Measurements from ENCODE around the gene UBE3B.

Gene UBE3B

GRCh38 chr12:109551108-109551507, 73.7 kb downstream of the UBE3B start:
- no peak overlapping the region for H3K14ac ChIP-seq (ENCODE audit: low read length in 2 of 2)
- no peak overlapping the region for H2AK5ac ChIP-seq (ENCODE audit: low read length, severe bottlenecking)
- no peak overlapping the region for H3K9ac ChIP-seq (ENCODE audit: low read length)
- peaks cover 36 to 88% of the 10 kb centered on the region in 2 experiments for H3K27me3 ChIP-seq (ENCODE audit: control insufficient read depth in 1 of 2, insufficient read depth in 1 of 2, low read length in 2 of 2)
- H4K8ac ChIP-seq (ENCODE audit: low read length), result no peak overlapping the region
- no peak overlapping the region for H4K91ac ChIP-seq (ENCODE audit: low read length)
- DNase-seq, result no peak
- no peak overlapping the region for H3K27ac ChIP-seq (ENCODE audit: low read length, poor library complexity, severe bottlenecking)
- no peaks in the 10 kb centered on the region for H3K79me1 ChIP-seq (replicated peaks; ENCODE audit: low read length, poor library complexity, severe bottlenecking)
- no peaks in the 10 kb centered on the region for H3K36me3 ChIP-seq (ENCODE audit: control insufficient read depth in 1 of 2, insufficient read depth in 2 of 2, low read depth in 1 of 2, low read length in 2 of 2)
- H3K4me1 ChIP-seq (ENCODE audit: control insufficient read depth, insufficient read depth, low read depth, low read length), result peaks cover 7% of the 10 kb centered on the region
- H2BK15ac ChIP-seq (ENCODE audit: low read depth, poor library complexity, severe bottlenecking), result peak overlapping the region; percentile 26
- H3K9me3 ChIP-seq (ENCODE audit: control insufficient read depth, low read length), result no peaks in the 10 kb centered on the region
- H2BK12ac ChIP-seq (ENCODE audit: low read length in 2 of 2), result no peak overlapping the region
- no peak overlapping the region for H3K4me2 ChIP-seq (ENCODE audit: low read length, poor library complexity, severe bottlenecking)
- H3K23ac ChIP-seq (ENCODE audit: low read length in 2 of 2), result no peak overlapping the region
- H3K18ac ChIP-seq (ENCODE audit: low read depth in 1 of 2, low read length in 2 of 2), result no peak overlapping the region
- no peak overlapping the region for H3K4ac ChIP-seq (ENCODE audit: low read depth in 1 of 2, low read length in 2 of 2)
- no peak overlapping the region for H3K4me3 ChIP-seq (ENCODE audit: insufficient read depth in 1 of 2, low read depth in 1 of 2, low read length in 2 of 2)
- no peak overlapping the region for H2AFZ ChIP-seq (ENCODE audit: low read depth, low read length)
- no peak overlapping the region for H2BK5ac ChIP-seq (ENCODE audit: low read depth, low read length, poor library complexity, severe bottlenecking)
- WGBS, result 95% methylated on average over 6 of the region's 6 CpGs
- no peak overlapping the region for H2BK120ac ChIP-seq (ENCODE audit: low read depth, low read length)

DNA sequence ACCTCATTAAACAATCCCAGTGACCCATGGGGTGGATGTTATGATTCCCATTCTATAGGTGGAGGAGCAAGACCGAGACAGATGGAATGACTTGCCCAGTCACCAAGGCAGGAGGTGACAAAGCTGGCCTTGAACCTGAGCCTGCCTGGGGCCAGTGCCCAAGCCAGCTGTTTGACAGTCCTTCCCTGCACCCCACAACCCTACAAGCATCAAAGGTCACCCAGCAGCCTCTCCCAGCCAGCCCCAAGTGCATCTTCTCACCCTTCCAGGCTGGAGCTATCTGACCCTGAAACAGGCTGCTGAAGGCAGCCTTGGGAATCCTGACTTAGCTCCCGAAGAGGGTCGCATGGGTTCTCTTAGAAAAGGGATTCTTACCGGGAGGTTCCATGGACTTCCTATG, 75.5 kb downstream of the UBE3B start:
- no peak overlapping the region for H4K8ac ChIP-seq (ENCODE audit: low read length)
- no peak overlapping the region for H2BK5ac ChIP-seq (ENCODE audit: low read depth, low read length, poor library complexity, severe bottlenecking)
- no peak overlapping the region for H3K9ac ChIP-seq (ENCODE audit: low read length)
- no peak overlapping the region for H3K27ac ChIP-seq (ENCODE audit: low read length, poor library complexity, severe bottlenecking)
- no peaks in the 10 kb centered on the region for H3K79me1 ChIP-seq (replicated peaks; ENCODE audit: low read length, poor library complexity, severe bottlenecking)
- H3K4me1 ChIP-seq (ENCODE audit: control insufficient read depth, insufficient read depth, low read depth, low read length), result peaks cover 14% of the 10 kb centered on the region
- H2BK120ac ChIP-seq (ENCODE audit: low read depth, low read length), result no peak overlapping the region
- no peak overlapping the region for H3K4me3 ChIP-seq (ENCODE audit: insufficient read depth in 1 of 2, low read depth in 1 of 2, low read length in 2 of 2)
- no peak for DNase-seq
- no peak overlapping the region for H2AK5ac ChIP-seq (ENCODE audit: low read length, severe bottlenecking)
- H3K36me3 ChIP-seq (ENCODE audit: control insufficient read depth in 1 of 2, insufficient read depth in 2 of 2, low read depth in 1 of 2, low read length in 2 of 2), result peaks cover 6% of the 10 kb centered on the region in 2 experiments
- H3K14ac ChIP-seq (ENCODE audit: low read length in 2 of 2), result no peak overlapping the region
- H2BK12ac ChIP-seq (ENCODE audit: low read length in 2 of 2), result no peak overlapping the region
- H3K4ac ChIP-seq (ENCODE audit: low read depth in 1 of 2, low read length in 2 of 2), result no peak overlapping the region
- no peak overlapping the region for H4K91ac ChIP-seq (ENCODE audit: low read length)
- no peak overlapping the region for H3K4me2 ChIP-seq (ENCODE audit: low read length, poor library complexity, severe bottlenecking)
- H3K9me3 ChIP-seq (ENCODE audit: control insufficient read depth, low read length), result no peaks in the 10 kb centered on the region
- no peak overlapping the region for H3K23ac ChIP-seq (ENCODE audit: low read length in 2 of 2)
- 83% methylated on average over 4 of the region's 4 CpGs for WGBS
- no peak overlapping the region for H3K18ac ChIP-seq (ENCODE audit: low read depth in 1 of 2, low read length in 2 of 2)
- no peak overlapping the region for H2AFZ ChIP-seq (ENCODE audit: low read depth, low read length)
- H3K27me3 ChIP-seq (ENCODE audit: control insufficient read depth in 1 of 2, insufficient read depth in 1 of 2, low read length in 2 of 2), result peaks cover 29 to 72% of the 10 kb centered on the region in 2 experiments
- no peak overlapping the region for H2BK15ac ChIP-seq (ENCODE audit: low read depth, poor library complexity, severe bottlenecking)

DNA sequence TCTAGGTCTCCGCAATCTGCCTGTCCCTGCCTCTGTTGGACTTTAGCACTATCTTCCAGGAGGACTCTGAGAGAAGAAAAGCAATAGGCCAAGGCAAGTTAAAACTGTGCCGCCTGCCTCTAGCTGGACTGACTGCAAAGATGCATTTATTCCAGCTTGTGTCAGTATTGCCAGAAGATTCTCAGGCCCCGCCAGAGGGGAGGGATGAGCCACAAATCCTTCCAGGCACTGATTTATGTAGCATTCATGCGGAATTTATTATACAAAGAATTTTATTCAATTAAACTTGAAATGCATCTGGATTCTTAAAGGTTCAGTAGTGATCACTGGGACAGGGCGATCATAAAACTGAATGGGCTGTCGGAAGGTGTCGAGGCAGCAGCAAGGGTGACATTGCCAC, 76.0 kb downstream of the UBE3B start:
- Histone ChIP-seq H3K27me3 (ENCODE audit: control insufficient read depth in 1 of 2, insufficient read depth in 1 of 2, low read length in 2 of 2) (peaks cover 24 to 67% of the 10 kb centered on the region in 2 experiments), H3K18ac (ENCODE audit: low read depth in 1 of 2, low read length in 2 of 2) (no peak overlapping the region), H2BK5ac (ENCODE audit: low read depth, low read length, poor library complexity, severe bottlenecking) (no peak overlapping the region), H3K4ac (ENCODE audit: low read depth in 1 of 2, low read length in 2 of 2) (no peak overlapping the region), H3K36me3 (ENCODE audit: control insufficient read depth in 1 of 2, insufficient read depth in 2 of 2, low read depth in 1 of 2, low read length in 2 of 2) (peaks cover 6% of the 10 kb centered on the region in 2 experiments), H2BK12ac (ENCODE audit: low read length in 2 of 2) (no peak overlapping the region), H3K14ac (ENCODE audit: low read length in 2 of 2) (no peak overlapping the region), H3K4me3 (ENCODE audit: insufficient read depth in 1 of 2, low read depth in 1 of 2, low read length in 2 of 2) (no peak overlapping the region), H3K4me2 (ENCODE audit: low read length, poor library complexity, severe bottlenecking) (no peak overlapping the region), H4K91ac (ENCODE audit: low read length) (no peak overlapping the region), H3K27ac (ENCODE audit: low read length, poor library complexity, severe bottlenecking) (no peak overlapping the region), H2AFZ (ENCODE audit: low read depth, low read length) (no peak overlapping the region), H3K9ac (ENCODE audit: low read length) (peak overlapping the region; percentile 16), H2BK15ac (ENCODE audit: low read depth, poor library complexity, severe bottlenecking) (no peak overlapping the region), H2AK5ac (ENCODE audit: low read length, severe bottlenecking) (no peak overlapping the region), H3K23ac (ENCODE audit: low read length in 2 of 2) (no peak overlapping the region), H2BK120ac (ENCODE audit: low read depth, low read length) (no peak overlapping the region), H3K9me3 (ENCODE audit: control insufficient read depth, low read length) (no peaks in the 10 kb centered on the region), H3K4me1 (ENCODE audit: control insufficient read depth, insufficient read depth, low read depth, low read length) (peaks cover 19% of the 10 kb centered on the region), H3K79me1 (replicated peaks; ENCODE audit: low read length, poor library complexity, severe bottlenecking) (no peaks in the 10 kb centered on the region), H4K8ac (ENCODE audit: low read length) (no peak overlapping the region)
- DNase-seq, result no peak
- 96% methylated on average over 5 of the region's 7 CpGs for WGBS

DNA sequence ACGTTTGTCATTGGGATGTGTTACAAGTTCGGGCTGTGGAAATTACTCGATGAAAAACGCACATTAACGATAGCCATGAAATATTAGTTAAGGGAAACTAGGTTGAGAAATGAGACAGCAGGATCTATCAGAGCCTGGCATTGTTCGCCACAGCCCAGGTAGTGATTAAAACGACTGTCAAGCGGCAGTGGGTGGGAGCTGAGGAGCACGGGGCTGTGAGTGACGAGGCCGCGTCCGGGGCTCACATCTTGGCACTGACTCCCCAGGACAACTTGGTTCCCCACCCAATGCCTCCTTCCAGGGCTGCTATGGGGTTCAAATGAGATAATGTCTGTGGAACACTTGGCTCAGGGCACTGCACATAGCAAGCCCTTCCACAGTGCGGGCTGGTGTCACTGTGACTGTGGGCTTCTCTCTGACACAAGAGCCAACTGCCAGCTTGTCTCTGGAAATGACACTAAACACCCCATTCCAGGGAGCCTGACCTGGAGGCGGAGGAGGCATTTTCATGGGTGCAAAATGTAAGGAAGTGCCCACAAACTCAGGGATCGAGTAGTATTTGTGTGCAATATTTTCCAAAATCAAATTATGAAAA, 76.6 kb downstream of the UBE3B start:
- Histone ChIP-seq H4K91ac (ENCODE audit: low read length) (no peak overlapping the region), H2BK120ac (ENCODE audit: low read depth, low read length) (no peak overlapping the region), H3K18ac (ENCODE audit: low read depth in 1 of 2, low read length in 2 of 2) (no peak overlapping the region), H2BK12ac (ENCODE audit: low read length in 2 of 2) (no peak overlapping the region), H3K4me3 (ENCODE audit: insufficient read depth in 1 of 2, low read depth in 1 of 2, low read length in 2 of 2) (peak overlapping the region in 1 of 2 experiments; percentile 14), H3K27me3 (ENCODE audit: control insufficient read depth in 1 of 2, insufficient read depth in 1 of 2, low read length in 2 of 2) (peaks cover 19 to 62% of the 10 kb centered on the region in 2 experiments), H2AFZ (ENCODE audit: low read depth, low read length) (no peak overlapping the region), H3K14ac (ENCODE audit: low read length in 2 of 2) (peak overlapping the region in 1 of 2 experiments; percentile 28), H4K8ac (ENCODE audit: low read length) (no peak overlapping the region), H3K23ac (ENCODE audit: low read length in 2 of 2) (peak overlapping the region in 1 of 2 experiments; percentile 15), H3K4ac (ENCODE audit: low read depth in 1 of 2, low read length in 2 of 2) (no peak overlapping the region), H3K9ac (ENCODE audit: low read length) (peak overlapping the region; percentile 16), H3K36me3 (ENCODE audit: control insufficient read depth in 1 of 2, insufficient read depth in 2 of 2, low read depth in 1 of 2, low read length in 2 of 2) (peaks cover 6% of the 10 kb centered on the region in 2 experiments), H2BK5ac (ENCODE audit: low read depth, low read length, poor library complexity, severe bottlenecking) (no peak overlapping the region), H2AK5ac (ENCODE audit: low read length, severe bottlenecking) (no peak overlapping the region), H3K9me3 (ENCODE audit: control insufficient read depth, low read length) (no peaks in the 10 kb centered on the region), H2BK15ac (ENCODE audit: low read depth, poor library complexity, severe bottlenecking) (no peak overlapping the region), H3K4me2 (ENCODE audit: low read length, poor library complexity, severe bottlenecking) (no peak overlapping the region), H3K79me1 (replicated peaks; ENCODE audit: low read length, poor library complexity, severe bottlenecking) (no peaks in the 10 kb centered on the region), H3K27ac (ENCODE audit: low read length, poor library complexity, severe bottlenecking) (no peak overlapping the region), H3K4me1 (ENCODE audit: control insufficient read depth, insufficient read depth, low read depth, low read length) (peaks cover 23% of the 10 kb centered on the region)
- DNase-seq, result no peak
- 90% methylated on average over 16 of the region's 16 CpGs for WGBS

Data from mesenchymal stem cell (in vitro differentiated cells and primary cell).